ENCODE results near the gene C1QTNF12. TPM values are rescaled to one million over a fixed set of nuclear protein-coding genes. Genes with fewer than 3 reads are reported as not detected.

The C1QTNF12 gene
- total RNA-seq, 1 donor from 2014 or later, result 1.3 TPM

DNA sequence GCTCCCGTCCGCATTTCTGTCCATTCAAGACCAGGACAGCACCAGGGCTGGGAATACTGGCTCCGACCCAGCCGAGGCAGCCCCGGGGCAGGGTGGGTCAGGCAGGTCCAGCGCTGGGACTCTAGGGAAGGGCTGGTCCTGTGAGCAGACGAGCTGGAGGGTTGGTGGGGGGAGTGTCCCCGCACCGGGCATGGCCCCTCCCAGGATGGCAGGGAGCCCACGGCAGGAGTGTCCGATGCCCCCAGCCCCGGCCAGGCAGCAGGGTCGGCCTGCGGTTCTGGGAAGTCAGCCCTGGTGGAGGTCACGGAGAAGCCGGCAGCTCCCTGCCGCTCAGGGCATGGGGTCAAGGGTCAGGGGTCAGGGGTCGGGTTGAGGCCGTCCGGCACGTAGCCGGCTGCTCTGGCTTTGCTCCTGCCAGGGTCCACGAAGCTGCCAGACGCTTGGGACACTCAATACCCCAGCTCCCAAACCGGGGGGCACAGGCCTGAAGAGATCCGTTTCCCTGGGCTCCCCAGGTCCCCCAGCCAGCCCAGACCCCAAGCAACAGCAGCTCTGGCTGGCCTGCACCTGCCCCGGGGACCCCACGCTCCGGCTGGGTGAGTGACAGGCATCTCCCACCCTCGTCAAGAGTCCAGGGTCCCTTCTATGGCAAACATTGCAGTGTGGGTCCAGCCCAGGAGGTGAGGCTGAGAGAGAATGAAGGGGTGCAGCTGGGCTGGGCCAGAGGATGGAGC lies 6.7 kb downstream of the C1QTNF12 start:
- Histone ChIP-seq H3K27me3 (ENCODE audit: control insufficient read depth, insufficient read depth, low read length) (no peaks in the 10 kb centered on the region), H3K36me3 (ENCODE audit: control insufficient read depth, insufficient read depth, low read length) (no peaks in the 10 kb centered on the region), H3K4me3 (ENCODE audit: low read depth, low read length) (no peak overlapping the region)
- FAIRE-seq (no peak), DNase-seq (ENCODE audit: low read depth) (no peak)
- TF ChIP-seq, protein P1, sequence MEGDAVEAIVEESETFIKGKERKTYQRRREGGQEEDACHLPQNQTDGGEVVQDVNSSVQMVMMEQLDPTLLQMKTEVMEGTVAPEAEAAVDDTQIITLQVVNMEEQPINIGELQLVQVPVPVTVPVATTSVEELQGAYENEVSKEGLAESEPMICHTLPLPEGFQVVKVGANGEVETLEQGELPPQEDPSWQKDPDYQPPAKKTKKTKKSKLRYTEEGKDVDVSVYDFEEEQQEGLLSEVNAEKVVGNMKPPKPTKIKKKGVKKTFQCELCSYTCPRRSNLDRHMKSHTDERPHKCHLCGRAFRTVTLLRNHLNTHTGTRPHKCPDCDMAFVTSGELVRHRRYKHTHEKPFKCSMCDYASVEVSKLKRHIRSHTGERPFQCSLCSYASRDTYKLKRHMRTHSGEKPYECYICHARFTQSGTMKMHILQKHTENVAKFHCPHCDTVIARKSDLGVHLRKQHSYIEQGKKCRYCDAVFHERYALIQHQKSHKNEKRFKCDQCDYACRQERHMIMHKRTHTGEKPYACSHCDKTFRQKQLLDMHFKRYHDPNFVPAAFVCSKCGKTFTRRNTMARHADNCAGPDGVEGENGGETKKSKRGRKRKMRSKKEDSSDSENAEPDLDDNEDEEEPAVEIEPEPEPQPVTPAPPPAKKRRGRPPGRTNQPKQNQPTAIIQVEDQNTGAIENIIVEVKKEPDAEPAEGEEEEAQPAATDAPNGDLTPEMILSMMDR (IDR thresholded peaks at IDR 0.05; ENCODE audit: insufficient read depth, low read length, severe bottlenecking), result no peak

DNA sequence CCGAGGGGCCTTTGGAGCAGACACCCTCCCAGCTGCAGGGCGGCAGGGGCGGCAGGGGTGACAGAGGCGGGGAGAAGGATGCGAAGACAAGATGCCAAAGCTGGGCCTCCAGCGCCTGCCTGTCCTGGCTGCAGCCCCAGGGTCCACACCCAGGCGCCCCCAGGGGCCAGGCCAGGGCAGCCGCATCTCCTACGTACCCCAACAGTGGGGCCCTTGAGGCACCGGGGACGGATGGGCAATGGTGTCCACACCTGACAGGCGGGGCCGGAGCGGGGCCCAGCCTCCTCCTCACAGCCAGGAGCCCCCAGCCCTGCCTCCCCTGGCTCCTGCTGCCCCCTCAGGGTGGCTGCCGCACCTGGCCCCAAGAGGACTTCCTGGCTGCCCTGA lies 7.3 kb downstream of the C1QTNF12 start:
- no peak for DNase-seq (ENCODE audit: low read depth)
- Histone ChIP-seq H3K27me3 (ENCODE audit: control insufficient read depth, insufficient read depth, low read length) (no peaks in the 10 kb centered on the region), H3K4me3 (ENCODE audit: low read depth, low read length) (no peak overlapping the region), H3K36me3 (ENCODE audit: control insufficient read depth, insufficient read depth, low read length) (peaks cover 2% of the 10 kb centered on the region)
- TF ChIP-seq, protein P1 (IDR thresholded peaks at IDR 0.05; ENCODE audit: insufficient read depth, low read length, severe bottlenecking), result no peak
- no peak for FAIRE-seq

DNA sequence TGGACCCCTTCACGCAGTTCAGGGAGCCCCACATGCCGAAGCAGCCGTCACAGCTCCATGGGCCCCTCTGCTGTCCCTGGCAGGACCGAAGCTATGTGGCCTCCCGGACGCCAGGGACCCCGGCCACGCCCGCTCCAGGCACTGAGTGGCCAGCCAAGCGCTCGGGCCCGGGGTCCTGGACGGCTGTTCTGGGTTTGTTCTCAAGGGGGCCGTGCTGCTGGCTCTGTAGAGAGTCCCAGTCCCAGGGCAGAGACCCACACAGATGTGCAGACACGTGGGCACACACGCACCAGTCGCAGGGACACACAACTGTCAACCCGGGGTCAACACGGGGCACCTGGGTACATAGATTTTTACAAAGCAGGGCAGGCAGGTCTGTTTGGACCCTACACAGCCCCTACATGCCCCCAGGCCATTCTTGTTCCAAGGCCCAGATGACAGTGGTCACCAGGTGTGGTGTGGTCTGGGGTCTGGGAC lies 7.8 kb downstream of the C1QTNF12 start:
- Histone ChIP-seq H3K36me3 (ENCODE audit: control insufficient read depth, insufficient read depth, low read length) (peaks cover 2% of the 10 kb centered on the region), H3K4me3 (ENCODE audit: low read depth, low read length) (no peak overlapping the region), H3K27me3 (ENCODE audit: control insufficient read depth, insufficient read depth, low read length) (no peaks in the 10 kb centered on the region)
- TF ChIP-seq, protein P1 (IDR thresholded peaks at IDR 0.05; ENCODE audit: insufficient read depth, low read length, severe bottlenecking), result no peak
- DNase-seq (ENCODE audit: low read depth) (no peak), FAIRE-seq (no peak)

DNA sequence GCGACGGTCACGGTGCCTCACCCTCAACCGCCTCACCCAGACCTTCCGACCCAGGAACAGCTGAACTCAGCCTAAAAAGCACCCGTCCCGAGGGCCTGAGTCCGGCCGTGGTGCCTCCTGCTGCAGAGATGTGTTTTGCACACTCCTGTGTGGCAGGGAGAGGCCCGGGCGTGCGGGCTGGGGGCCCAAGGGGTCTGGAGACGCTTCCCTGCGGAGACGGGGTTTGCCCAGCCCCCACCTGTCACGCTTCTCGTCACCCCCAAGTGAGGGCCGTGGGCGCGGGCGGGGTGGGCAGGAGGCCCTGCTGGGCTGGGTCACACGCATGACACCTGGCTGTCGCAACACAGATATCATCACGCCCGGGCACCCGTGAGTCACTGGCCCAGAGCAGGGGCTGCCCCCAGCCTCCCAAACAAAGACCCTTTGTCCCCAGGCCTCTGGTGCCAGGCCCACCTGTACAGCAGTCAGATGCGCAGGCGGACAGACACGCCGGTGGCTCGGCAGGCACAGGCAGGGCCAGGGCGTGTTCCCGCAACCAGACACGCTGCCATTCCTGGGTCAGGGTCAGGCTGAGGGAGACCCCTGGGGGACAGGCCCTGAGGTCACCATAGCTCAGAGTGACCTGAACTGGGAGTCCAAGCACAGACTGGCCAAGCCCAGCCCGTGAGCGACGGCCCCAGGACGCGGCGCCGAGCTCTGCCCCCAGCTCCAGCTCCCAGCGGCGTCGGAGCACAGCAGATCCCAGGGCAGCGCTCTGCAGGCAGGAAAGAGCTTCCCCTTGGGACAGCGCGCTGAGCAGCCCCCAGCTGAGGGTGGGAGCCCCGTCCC lies 8.4 kb downstream of the C1QTNF12 start:
- Histone ChIP-seq H3K27me3 (ENCODE audit: control insufficient read depth, insufficient read depth, low read length) (no peaks in the 10 kb centered on the region), H3K36me3 (ENCODE audit: control insufficient read depth, insufficient read depth, low read length) (peaks cover 2% of the 10 kb centered on the region), H3K4me3 (ENCODE audit: low read depth, low read length) (no peak overlapping the region)
- TF ChIP-seq, protein P1 (IDR thresholded peaks at IDR 0.05; ENCODE audit: insufficient read depth, low read length, severe bottlenecking), result no peak
- DNase-seq (ENCODE audit: low read depth), result peak; percentile 22
- FAIRE-seq, result no peak

DNA sequence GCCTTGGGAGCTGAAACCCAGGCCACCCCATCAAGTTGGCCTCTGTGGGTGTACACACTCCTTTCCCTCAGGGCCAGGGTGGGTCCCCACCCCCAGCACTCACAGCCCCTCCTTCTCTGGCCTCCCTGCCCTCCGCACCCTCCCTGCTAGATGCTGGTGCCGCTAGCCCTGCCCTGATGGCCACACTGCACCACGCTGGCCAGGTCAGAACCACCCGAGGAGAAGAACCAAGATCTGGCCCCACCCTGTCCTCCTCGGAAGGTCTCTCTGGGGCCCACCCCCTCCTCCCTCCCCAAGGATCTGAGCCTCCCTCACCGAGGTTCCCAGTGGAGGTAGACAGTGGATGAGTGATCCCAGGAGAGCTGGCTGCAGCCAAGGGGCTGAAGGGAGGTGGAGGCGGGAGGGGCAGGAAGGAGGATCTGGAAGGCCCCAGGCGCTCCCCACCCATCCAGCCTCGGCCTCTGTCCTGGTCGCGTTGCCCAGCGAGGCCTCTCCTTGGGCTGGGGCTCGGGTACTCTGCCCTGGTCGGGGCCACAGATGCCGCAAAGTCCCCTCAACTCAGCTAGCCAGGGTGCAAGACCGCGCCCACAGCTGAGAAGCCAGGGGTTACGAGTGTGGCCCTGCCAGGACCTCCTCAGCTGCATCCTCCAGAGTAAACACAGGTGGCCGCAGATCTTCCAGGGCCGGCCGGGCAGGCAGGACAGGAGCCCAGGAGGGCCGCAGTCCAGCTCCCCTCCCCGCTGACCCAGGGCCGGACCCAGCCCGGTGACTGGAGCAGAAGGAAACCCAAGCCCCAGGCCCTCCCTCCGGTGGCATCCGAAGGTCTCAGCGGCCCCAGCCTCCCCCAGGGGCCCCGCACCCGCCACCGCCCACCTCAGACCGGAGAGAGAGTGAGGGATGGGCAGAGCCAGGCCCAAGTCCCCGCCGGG lies 9.3 kb downstream of the C1QTNF12 start:
- Histone ChIP-seq H3K4me3 (ENCODE audit: low read depth, low read length) (no peak overlapping the region), H3K36me3 (ENCODE audit: control insufficient read depth, insufficient read depth, low read length) (peaks cover 2% of the 10 kb centered on the region), H3K27me3 (ENCODE audit: control insufficient read depth, insufficient read depth, low read length) (no peaks in the 10 kb centered on the region)
- FAIRE-seq, result no peak
- no peak for DNase-seq (ENCODE audit: low read depth)
- TF ChIP-seq, protein P1 (IDR thresholded peaks at IDR 0.05; ENCODE audit: insufficient read depth, low read length, severe bottlenecking), result no peak

All from bronchial epithelial cell (primary cell).